Neural progenitor cell (in vitro differentiated cells): Measurements from ENCODE around the gene LYAR. TPM values are rescaled to one million over a fixed set of nuclear protein-coding genes. Genes with fewer than 3 reads are reported as not detected.

Experiments
- DNase-seq: peaks from one replicate; pipeline ENCODE4 v3.0.0-alpha.2; 2016; ENCODE audit warnings: low spot score
- H2AFZ ChIP-seq: fragments of 200-600 bp; sonication (generic); replicated peaks from 2 replicates; pipeline ENCODE4 v1.6.1; 2016; ENCODE audit warnings: antibody characterized with exemption
- H3F3A ChIP-seq: fragments of 200-600 bp; sonication (generic); 2 replicates; pipeline ENCODE4 v1.6.1; 2016; ENCODE audit warnings: antibody characterized with exemption, low read depth
- H3K27ac ChIP-seq: fragments of 200-600 bp; sonication (generic); 2 replicates; pipeline ENCODE4 v1.5.1; 2016; ENCODE audit warnings: mild to moderate bottlenecking
- H3K27me3 ChIP-seq: fragments of 200-600 bp; sonication (generic); 2 replicates; pipeline ENCODE4 v1.6.1; 2016; ENCODE audit warnings: mild to moderate bottlenecking, moderate library complexity
- H3K36me3 ChIP-seq: fragments of 200-600 bp; sonication (generic); 2 replicates; pipeline ENCODE4 v1.5.1; 2016
- H3K4me1 ChIP-seq: fragments of 200-600 bp; sonication (generic); 2 replicates; pipeline ENCODE4 v1.6.1; 2016; ENCODE audit warnings: mixed run types
- H3K4me2 ChIP-seq: fragments of 200-600 bp; sonication (generic); 2 replicates; pipeline ENCODE4 v1.6.1; 2016
- H3K4me3 ChIP-seq: fragments of 200-600 bp; sonication (generic); 2 replicates; pipeline ENCODE4 v1.5.1; 2016
- H3K79me2 ChIP-seq: fragments of 200-600 bp; sonication (generic); 2 replicates; pipeline ENCODE4 v1.6.1; 2016; ENCODE audit warnings: low read depth
- H3K9ac ChIP-seq: fragments of 200-600 bp; sonication (generic); 2 replicates; pipeline ENCODE4 v1.6.1; 2016
- H3K9me3 ChIP-seq: fragments of 200-600 bp; sonication (generic); 2 replicates; pipeline ENCODE4 v1.5.1; 2016; ENCODE audit warnings: low read depth
- H4K20me1 ChIP-seq: fragments of 200-600 bp; sonication (generic); 2 replicates; pipeline ENCODE4 v1.6.1; 2016; ENCODE audit warnings: low read depth
- H3K27ac Mint-ChIP-seq: 3 replicates; pipeline ENCODE4 v1.8.0; 2021; ENCODE audit warnings: mixed read lengths
- H3K27me3 Mint-ChIP-seq: 2 replicates; pipeline ENCODE4 v1.8.0; 2022; ENCODE audit warnings: low read depth, mild to moderate bottlenecking, inconsistent platforms, moderate library complexity, mixed read lengths; ENCODE audit not compliant: insufficient read depth
- H3K36me3 Mint-ChIP-seq: 3 replicates; pipeline ENCODE4 v1.8.0; 2021; ENCODE audit warnings: mixed read lengths
- H3K4me1 Mint-ChIP-seq: 3 replicates; pipeline ENCODE4 v1.8.0; 2021; ENCODE audit warnings: mixed read lengths
- H3K4me3 Mint-ChIP-seq: 3 replicates; pipeline ENCODE4 v1.8.0; 2021; ENCODE audit warnings: mild to moderate bottlenecking, moderate library complexity, mixed read lengths
- H3K9me3 Mint-ChIP-seq: 3 replicates; pipeline ENCODE4 v1.8.0; 2020; ENCODE audit warnings: mixed read lengths
- EZH2 ChIP-seq: fragments of 200-600 bp; sonication (generic); IDR thresholded peaks from 2 replicates; pipeline ENCODE4 v1.6.1; 2017; ENCODE audit warnings: antibody characterized with exemption, mild to moderate bottlenecking, moderate library complexity
- EZH2phosphoT487 ChIP-seq: fragments of 200-600 bp; sonication (generic); IDR thresholded peaks from 2 replicates; pipeline ENCODE4 v1.6.1; 2017; ENCODE audit warnings: antibody characterized with exemption
- total RNA-seq: library from RNA; depleted of rRNA; stranded (reverse); fragments of >200 nt; gene quantifications from 2 replicates; pipeline ENCODE4 v1.2.3, GENCODE V29; 2015; ENCODE audit warnings: low replicate concordance
- TF ChIP-seq, protein P1 (sequence below): fragments of 200-600 bp; sonication (generic); IDR thresholded peaks from 2 replicates; pipeline ENCODE4 v1.5.1; 2017; ENCODE audit warnings: antibody characterized with exemption, mild to moderate bottlenecking

Gene LYAR
- total RNA-seq, 1 donor from 2014 or later, result 49.0 TPM

DNA sequence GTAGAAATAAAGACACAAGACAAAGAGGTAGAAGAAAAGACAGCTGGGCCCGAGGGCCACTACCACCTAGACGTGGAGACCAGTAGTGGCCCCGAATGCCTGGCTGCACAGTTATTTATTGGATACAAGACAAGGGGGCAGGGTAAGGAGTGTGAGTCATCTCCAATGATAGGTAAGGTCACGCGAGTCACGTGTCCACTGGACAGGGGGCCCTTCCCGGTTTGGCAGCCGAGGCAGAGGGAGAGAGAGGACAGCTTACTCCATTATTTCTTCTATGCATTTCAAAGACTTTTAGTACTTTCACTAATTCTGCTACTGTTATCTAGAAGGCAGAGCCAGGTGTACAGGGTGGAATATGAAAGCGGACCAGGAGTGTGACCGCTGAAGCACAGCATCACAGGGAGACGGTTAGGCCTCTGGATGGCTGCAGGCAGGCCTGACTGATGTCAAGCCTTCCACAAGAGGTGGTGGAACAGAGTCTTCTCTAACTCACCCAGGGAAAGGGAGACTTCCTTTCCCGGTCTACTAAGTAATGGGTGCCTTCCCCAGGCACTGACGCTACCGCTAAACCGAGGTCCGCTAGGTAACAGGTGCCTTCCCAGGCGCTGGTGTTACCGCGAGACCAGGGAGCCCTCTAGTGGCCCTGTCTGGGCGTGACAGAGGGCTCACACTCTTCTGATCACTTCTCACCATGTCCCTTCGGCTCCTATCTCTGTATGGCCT, 45.0 kb upstream of the LYAR start:
- peaks cover 5% of the 10 kb centered on the region for H3K4me1 Mint-ChIP-seq
- Histone ChIP-seq H3K27me3 (peaks cover 13% of the 10 kb centered on the region), H3K4me2 (no peak overlapping the region), H3F3A (no peaks in the 10 kb centered on the region), H2AFZ (no peak overlapping the region), H3K9ac (no peak overlapping the region), H3K79me2 (no peaks in the 10 kb centered on the region), H3K36me3 (no peaks in the 10 kb centered on the region), H4K20me1 (no peaks in the 10 kb centered on the region), H3K27ac (no peak overlapping the region), H3K4me1 (no peaks in the 10 kb centered on the region), H3K9me3 (no peaks in the 10 kb centered on the region), H3K4me3 (no peak overlapping the region)
- H3K36me3 Mint-ChIP-seq, result no peaks in the 10 kb centered on the region
- peak; percentile 77 for DNase-seq
- H3K27ac Mint-ChIP-seq, result no peak overlapping the region
- peaks cover 6% of the 10 kb centered on the region for H3K27me3 Mint-ChIP-seq
- TF ChIP-seq EZH2, result no peak
- TF ChIP-seq, protein P1, sequence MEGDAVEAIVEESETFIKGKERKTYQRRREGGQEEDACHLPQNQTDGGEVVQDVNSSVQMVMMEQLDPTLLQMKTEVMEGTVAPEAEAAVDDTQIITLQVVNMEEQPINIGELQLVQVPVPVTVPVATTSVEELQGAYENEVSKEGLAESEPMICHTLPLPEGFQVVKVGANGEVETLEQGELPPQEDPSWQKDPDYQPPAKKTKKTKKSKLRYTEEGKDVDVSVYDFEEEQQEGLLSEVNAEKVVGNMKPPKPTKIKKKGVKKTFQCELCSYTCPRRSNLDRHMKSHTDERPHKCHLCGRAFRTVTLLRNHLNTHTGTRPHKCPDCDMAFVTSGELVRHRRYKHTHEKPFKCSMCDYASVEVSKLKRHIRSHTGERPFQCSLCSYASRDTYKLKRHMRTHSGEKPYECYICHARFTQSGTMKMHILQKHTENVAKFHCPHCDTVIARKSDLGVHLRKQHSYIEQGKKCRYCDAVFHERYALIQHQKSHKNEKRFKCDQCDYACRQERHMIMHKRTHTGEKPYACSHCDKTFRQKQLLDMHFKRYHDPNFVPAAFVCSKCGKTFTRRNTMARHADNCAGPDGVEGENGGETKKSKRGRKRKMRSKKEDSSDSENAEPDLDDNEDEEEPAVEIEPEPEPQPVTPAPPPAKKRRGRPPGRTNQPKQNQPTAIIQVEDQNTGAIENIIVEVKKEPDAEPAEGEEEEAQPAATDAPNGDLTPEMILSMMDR, result peak; percentile 83
- H3K4me3 Mint-ChIP-seq, result no peak overlapping the region
- H3K9me3 Mint-ChIP-seq, result peaks cover 2% of the 10 kb centered on the region

DNA sequence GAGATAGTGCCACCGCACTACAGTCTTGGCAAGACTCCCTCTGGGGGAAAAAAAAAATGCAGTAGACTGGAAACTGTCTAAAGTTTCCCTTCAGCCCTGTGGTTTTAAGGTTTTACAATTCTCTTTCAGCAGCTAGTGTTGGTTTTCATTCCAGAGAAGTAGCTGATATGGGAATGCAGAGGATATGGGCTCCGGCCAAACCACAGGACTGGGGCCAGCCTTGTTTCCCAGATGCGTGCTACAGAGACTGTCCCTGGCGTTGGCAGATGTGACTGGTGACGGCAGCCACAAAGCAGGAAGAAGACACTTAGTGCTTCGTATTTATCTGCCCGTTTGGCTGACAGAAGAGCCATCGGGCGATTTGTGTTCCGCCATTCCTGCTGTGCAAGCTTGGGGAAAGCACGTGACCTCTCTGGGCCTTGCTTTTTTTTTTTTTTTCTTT, 43.3 kb upstream of the LYAR start:
- TF ChIP-seq EZH2phosphoT487, result no peak
- TF ChIP-seq, protein P1, result no peak
- TF ChIP-seq EZH2, result no peak
- Mint-ChIP-seq H3K4me3 (no peak overlapping the region), H3K27me3 (peaks cover 6% of the 10 kb centered on the region)

DNA sequence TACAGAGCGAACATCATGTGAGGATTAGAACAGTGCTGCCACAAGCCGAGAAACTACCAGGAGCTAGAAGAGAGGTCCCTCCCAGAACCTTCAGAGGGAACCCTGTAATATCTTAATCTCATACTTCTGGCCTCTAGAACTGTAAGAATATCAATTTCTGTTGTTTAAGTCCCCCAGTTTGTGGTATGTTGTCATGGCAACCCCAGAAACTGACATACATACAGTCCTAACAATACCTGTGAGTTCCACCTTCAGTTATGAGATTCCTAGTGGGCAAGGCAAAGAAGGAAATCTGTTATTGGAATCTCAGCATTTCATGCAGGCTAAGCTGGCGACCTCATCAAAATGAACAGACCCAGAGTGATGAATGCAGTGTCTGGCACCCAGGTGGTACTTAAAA, 42.6 kb upstream of the LYAR start:
- no peaks in the 10 kb centered on the region for H3K36me3 ChIP-seq
- no peak overlapping the region for H3K27ac ChIP-seq
- peaks cover 13% of the 10 kb centered on the region for H3K27me3 ChIP-seq
- no peaks in the 10 kb centered on the region for H3K4me1 ChIP-seq
- H3K4me3 Mint-ChIP-seq, result no peak overlapping the region
- H3K4me2 ChIP-seq, result no peak overlapping the region
- no peaks in the 10 kb centered on the region for H3K9me3 ChIP-seq
- peaks cover 2% of the 10 kb centered on the region for H3K9me3 Mint-ChIP-seq
- H3K9ac ChIP-seq, result no peak overlapping the region
- H3K36me3 Mint-ChIP-seq, result no peaks in the 10 kb centered on the region
- no peak overlapping the region for H2AFZ ChIP-seq
- TF ChIP-seq, protein P1, result no peak
- TF ChIP-seq EZH2phosphoT487, result no peak
- no peak for TF ChIP-seq EZH2
- peaks cover 6% of the 10 kb centered on the region for H3K27me3 Mint-ChIP-seq
- no peaks in the 10 kb centered on the region for H3F3A ChIP-seq
- H3K4me1 Mint-ChIP-seq, result peaks cover 5% of the 10 kb centered on the region
- no peak overlapping the region for H3K27ac Mint-ChIP-seq
- H3K79me2 ChIP-seq, result no peaks in the 10 kb centered on the region
- DNase-seq, result no peak
- H4K20me1 ChIP-seq, result no peaks in the 10 kb centered on the region
- no peak overlapping the region for H3K4me3 ChIP-seq

More for the DNA sequence above, 43.3 kb upstream of the LYAR start:
- no peak for DNase-seq
- Histone ChIP-seq H4K20me1 (no peaks in the 10 kb centered on the region), H3K36me3 (no peaks in the 10 kb centered on the region), H3K79me2 (no peaks in the 10 kb centered on the region), H3K9me3 (no peaks in the 10 kb centered on the region), H3K4me1 (no peaks in the 10 kb centered on the region), H3K4me2 (no peak overlapping the region), H3F3A (no peaks in the 10 kb centered on the region), H3K27ac (no peak overlapping the region), H3K27me3 (peaks cover 13% of the 10 kb centered on the region), H3K9ac (no peak overlapping the region), H3K4me3 (no peak overlapping the region), H2AFZ (no peak overlapping the region)
- Mint-ChIP-seq H3K4me1 (peaks cover 5% of the 10 kb centered on the region), H3K27ac (no peak overlapping the region), H3K36me3 (no peaks in the 10 kb centered on the region), H3K9me3 (peaks cover 2% of the 10 kb centered on the region)
